GM18873 (cell line): Measurements from ENCODE around the gene LRRC3.

Experiments
- ATAC-seq: cut with Tn5 transposase; IDR thresholded peaks from one replicate; pipeline ENCODE4 v1.9.1; 2021; ENCODE audit warnings: mild to moderate bottlenecking, moderate library complexity, moderate number of reproducible peaks; ENCODE audit not compliant: unreplicated experiment, low FRiP score

LRRC3 gene

DNA sequence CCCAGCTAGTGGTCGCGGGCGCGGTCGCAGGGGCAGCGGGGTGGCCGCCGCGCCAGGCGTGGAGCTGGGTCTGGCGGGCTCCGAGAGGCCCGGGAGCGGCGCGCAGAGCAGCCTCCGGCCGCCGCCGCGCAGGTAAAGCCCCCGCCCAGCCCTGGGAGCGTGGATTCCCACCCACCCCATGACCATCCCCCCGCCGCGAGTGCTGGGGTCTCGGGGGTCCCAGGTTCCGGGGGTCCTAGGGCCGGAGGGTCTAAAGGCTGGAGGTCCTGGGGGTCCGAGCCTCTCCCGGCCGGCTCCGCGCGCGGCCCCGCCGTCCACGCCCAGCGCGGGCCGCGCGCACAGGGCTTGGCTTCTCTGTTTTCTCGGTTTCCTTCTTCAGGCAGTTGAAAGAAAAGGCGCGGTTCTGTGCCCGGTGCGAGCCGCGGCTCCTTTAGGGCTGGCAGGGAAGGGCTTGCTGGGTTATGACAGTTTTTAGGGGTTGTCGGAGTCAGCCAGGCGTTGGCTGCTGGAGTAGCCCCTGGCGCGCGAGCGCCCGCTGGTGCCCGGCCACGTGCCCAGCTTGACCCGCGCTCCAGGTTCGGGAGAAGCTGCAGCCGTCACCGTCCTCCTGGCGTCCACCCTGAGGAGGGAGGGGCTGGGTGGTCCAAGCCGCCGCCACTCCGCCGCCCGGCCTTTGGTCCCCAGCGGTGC is 359 bp downstream of the LRRC3 start:
- no peak for ATAC-seq

GRCh38 chr21:44456214-44456914 is 1.1 kb downstream of the LRRC3 start:
- no peak for ATAC-seq

- ATAC-seq = no peak
Observed at GRCh38 chr21:44456915-44457736, 1.8 kb downstream of the LRRC3 start.

- ATAC-seq = no peak
Observed at GRCh38 chr21:44458971-44459711, 3.8 kb downstream of the LRRC3 start.

DNA sequence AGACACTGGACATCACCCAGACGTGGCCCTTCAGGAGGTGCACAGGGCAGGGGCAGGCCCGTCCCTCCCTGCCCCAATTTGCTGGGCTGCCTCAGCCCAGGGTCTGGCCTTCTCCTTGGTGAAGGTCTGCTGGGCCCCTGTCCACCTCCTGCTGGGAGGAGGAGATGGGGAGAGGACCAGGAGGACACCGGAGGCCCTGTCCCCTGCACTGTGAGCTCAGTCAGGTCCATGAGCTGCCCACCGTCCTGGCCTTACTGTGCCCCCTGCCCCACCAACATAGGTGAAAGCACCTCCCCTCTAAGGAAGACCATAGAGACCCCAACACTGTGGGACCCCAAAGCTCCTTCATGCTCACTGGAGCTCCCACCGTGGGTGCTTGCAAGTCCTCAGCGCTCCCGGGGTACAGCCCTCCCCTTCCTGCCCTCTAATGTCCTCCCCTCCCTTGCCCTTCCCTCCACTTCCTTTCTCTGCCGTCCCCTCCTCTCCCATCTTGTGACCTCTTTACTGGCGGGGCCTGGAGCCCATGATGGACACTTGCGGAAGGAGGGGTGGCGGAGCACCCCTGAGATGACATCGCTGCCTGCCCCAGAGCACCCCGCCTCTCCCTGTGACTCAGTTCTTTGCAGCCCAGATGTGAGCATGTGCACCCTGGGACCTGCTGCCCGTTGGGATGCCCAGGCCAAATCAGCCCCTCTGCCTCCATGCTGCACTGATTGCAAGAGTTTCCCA is 4.6 kb downstream of the LRRC3 start:
- no peak for ATAC-seq

GRCh38 chr21:44460441-44460755 is 5.1 kb downstream of the LRRC3 start:
- ATAC-seq = no peak

- no peak for ATAC-seq
Observed at GRCh38 chr21:44461005-44461404, 5.7 kb downstream of the LRRC3 start.

DNA sequence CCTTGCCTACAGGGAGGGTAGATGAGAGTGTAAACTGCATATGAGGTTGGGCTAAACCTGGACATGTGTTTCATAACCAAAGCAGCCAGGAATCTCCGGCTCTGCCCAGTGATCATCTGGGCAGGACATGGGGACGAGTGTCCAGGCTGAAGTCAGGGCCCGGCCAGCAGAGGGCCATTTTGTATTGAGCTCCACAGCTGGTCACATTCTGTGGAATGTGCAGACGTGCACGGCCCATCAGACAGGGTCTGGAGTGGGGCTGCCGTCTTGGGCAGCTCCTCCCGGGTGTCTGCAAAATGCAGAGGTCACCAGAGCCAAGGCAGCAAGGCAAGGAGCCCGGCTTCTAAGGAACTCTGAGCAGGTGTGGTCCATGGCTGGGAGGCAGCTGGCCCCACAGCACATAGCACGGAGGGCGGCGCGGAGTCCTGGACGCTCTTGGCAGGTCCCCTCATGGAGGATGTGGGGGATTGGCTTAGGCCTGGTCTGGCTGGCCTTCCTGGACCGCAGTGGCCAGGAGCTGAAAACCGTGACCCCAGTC is 6.2 kb downstream of the LRRC3 start:
- ATAC-seq = no peak

DNA sequence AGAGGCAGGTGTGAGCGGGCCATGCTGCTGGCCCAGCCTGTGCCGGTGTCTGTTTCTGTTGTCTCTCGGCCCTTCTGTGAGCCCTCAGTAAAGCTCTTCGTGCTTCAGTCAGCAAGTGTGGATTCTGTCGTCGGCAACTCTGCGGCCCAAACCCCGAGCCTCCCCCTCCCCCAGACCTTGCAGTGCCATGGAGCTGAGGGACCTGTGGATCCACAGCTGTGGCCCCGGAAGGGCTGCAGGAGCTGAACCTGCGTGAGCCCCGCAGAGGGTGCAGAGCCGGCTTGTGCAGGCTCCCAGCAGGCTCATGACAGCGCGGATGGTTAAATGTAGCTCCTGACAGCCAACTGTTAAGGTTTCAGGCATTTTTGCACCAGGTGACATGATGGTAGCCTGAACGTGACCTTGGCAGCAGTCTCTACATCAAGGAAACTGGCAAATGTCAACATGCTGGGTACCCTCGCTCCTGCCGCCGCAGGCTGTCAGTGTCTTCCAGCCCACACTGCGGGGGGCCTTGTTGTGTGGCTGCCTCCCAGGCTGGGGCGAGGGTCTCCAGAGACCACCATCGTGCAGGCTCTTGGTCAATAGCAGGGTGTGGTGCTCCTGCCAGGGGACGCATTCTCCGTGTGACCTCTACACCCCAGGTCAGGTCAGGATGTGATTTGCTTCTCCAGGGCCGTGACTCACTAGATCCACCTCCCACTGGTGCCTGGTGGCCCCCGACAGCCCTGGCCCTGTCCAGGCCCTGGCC is 7.0 kb downstream of the LRRC3 start:
- ATAC-seq = no peak

DNA sequence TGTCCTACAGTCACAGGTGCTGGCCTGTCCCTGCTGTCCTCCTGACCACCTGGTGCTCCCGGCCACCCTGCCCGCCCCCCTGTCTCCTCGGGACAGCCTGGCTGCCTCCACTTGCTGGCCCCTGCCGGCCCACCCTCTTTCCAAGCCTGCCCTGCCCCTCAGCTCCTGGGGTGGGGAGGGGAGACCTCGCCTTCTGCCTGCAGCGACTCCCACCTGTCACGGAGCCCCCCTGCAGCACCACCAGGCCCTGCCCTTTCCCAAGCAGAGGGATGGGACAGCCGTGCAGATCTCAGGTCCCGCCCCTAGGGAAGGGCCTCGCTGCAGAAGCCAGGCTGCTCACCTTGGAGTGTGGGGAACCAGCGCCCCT is 7.5 kb downstream of the LRRC3 start:
- ATAC-seq = no peak

- no peak for ATAC-seq
Observed at GRCh38 chr21:44463724-44464123, 8.4 kb downstream of the LRRC3 start.

- no peak for ATAC-seq
Observed at GRCh38 chr21:44464351-44464750, 9.0 kb downstream of the LRRC3 start.

DNA sequence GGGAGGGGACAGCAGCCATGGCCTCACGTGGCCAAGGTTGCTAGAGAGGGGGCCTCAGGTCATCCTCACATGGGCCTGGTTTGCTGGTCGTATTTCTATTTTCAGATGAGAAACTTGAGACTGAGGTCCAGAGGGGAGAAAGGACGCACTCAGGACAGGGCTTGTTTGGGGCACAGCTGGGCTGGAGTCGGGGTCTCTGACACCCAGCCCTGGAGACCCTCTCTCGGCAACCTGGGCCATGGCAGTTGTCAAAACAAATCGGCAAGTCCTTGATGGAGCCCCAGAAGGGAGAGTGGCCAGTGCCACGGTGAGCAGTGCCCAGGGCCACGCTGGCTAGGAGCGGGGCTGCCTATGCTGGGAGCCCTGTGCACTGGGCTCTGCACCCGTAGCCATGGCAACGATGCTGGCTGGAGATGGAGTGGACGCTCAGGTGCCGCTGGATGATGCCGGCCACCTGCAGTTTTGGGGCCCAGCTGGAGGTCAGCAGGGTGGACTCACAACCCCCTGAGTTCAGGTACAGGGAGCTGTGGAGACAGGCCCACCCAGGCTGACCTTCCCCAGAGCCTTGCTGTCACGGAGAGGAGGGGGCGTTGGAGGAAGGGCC is 11.1 kb downstream of the LRRC3 start:
- no peak for ATAC-seq

DNA sequence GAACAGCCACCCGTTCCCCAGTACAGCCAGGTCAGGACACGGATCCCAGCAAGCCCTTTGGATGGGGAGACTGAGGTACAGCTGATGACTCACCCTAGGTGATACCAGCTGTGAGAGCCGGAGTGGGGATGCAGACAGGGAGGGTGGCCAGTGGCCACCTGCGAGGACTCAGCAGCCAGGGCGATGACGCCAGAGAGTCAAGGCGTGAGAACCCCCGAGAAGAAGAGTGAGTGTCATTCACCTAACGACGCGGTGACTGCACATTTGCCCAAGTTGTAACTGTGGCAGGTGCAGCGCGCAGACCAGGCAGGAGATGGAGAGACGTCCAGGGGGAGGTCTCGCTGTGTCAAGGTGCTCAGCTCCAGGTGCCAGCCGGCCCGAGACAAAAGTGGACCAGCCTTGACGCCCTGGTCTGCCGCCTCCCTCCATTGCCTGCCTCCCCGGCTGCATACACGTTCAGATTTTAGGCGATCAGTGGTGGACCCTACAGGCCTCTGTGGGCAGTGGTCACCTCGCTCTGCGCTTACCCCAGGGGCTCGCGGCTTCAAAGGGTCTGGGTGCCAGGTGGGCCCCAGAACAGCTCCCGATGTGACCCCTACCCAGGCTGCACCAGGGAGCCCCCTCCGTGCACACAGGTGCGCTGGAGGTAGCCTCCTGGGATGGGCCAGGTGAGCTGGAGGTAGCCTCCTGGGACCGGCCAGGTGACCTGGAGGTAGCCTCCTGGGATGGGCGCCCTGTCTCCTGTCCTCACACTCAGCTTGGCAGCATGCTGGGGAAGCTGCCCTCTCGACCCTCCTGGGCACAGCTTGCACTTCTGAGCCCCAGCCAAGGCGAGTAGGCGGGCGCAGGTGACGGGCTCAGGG is 11.9 kb downstream of the LRRC3 start:
- no peak for ATAC-seq

DNA sequence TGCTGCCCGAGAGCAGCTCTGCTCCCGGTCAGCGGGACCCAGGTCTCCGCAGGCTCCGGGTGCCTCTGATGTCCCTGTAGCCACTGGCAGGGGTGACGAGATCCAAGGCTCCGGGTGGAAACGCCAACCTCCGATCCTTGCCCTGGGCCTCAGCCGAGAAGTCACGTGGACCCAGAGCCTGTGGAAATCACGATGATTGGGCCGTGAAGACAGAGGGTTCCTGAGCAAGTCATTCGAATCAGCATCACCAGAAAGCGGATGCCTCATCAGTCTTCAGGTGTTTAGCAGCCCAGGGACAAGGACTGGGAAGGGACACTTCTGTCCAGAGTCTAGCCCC is 12.5 kb downstream of the LRRC3 start:
- no peak for ATAC-seq

- no peak for ATAC-seq
Observed at GRCh38 chr21:44471341-44471740, 16.0 kb downstream of the LRRC3 start.

- ATAC-seq = no peak
Observed at GRCh38 chr21:44471996-44472395, 16.7 kb downstream of the LRRC3 start.

DNA sequence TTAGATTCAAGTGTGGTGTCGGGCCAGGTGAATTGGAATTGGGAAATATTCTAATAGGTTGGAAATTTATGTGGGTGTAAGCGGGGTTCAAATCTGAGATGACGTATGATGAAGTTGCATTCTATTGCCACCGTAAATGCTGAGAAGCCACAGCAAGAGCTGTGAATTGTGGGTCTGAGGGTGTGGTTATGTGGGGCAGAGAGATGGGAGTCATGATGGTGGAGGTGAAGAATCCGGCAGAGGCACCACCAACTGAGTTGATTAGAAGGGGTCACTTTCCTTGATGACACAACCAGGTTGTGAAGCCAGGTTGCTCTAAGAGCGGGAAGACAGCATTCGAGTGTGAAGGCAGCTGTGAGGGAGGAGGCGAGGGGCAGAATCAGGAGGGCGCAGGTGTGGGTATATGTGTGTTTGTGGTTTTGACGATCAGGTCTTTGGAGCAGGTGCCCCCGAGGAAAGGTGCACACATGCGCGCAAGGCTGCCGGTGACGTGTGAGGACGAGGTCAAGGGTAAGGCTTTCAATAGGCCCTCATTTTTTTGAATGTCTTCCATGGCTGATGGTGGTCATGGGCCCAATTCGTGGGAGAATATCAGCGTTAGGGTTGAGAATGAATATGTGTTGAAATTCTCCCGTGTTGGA is 18.7 kb downstream of the LRRC3 start:
- no peak for ATAC-seq
